DND-41 (cell line): Measurements from ENCODE around the gene TXN.

Experiments used
- ATAC-seq: fragments of 200-7000 bp; cut with Tn5 transposase; 3 replicates; pipeline ENCODE4 v1.9.1; 2021; ENCODE audit warnings: low read depth; ENCODE audit not compliant: insufficient read depth
- DNase-seq: peaks from one replicate; pipeline ENCODE4 v3.0.0-alpha.2; 2020
- H2AFZ ChIP-seq: 2 replicates; pipeline ENCODE4 v1.6.0; 2012; ENCODE audit warnings: low read depth, low read length
- H3K27ac ChIP-seq: 2 replicates; pipeline ENCODE4 v1.5.1; 2012; ENCODE audit warnings: low read length, inconsistent platforms
- H3K27me3 ChIP-seq: fragments of 200-600 bp; sonication (generic); 2 replicates; pipeline ENCODE4 v1.6.0; 2012; ENCODE audit warnings: low read length, mild to moderate bottlenecking, inconsistent platforms; ENCODE audit not compliant: insufficient read depth, poor library complexity
- H3K36me3 ChIP-seq: 2 replicates; pipeline ENCODE4 v1.5.1; 2012; ENCODE audit warnings: low read length, inconsistent platforms; ENCODE audit not compliant: insufficient read depth
- H3K4me1 ChIP-seq: 2 replicates; pipeline ENCODE4 v1.5.1; 2012; ENCODE audit warnings: mild to moderate bottlenecking, low read length; ENCODE audit not compliant: insufficient read depth
- H3K4me2 ChIP-seq: 2 replicates; pipeline ENCODE4 v1.6.0; 2012; ENCODE audit warnings: mild to moderate bottlenecking, moderate library complexity, low read length, inconsistent platforms; ENCODE audit not compliant: insufficient read depth
- H3K4me3 ChIP-seq, 2 experiments: fragments of 200-600 bp in 1 of 2; shearing (Covaris generic) in 1 of 2; 2 replicates each; pipeline ENCODE4 v1.5.1; 2012 to 2016; ENCODE audit warnings: inconsistent platforms in 2 of 2, low read length in 2 of 2, mild to moderate bottlenecking in 2 of 2, low read depth in 1 of 2, moderate library complexity in 1 of 2
- H3K79me2 ChIP-seq: 2 replicates; pipeline ENCODE4 v1.6.0; 2012; ENCODE audit warnings: low read length, inconsistent platforms; ENCODE audit not compliant: insufficient read depth
- H3K9ac ChIP-seq: 2 replicates; pipeline ENCODE4 v1.6.0; 2012; ENCODE audit warnings: low read depth, mild to moderate bottlenecking, inconsistent platforms, low read length, moderate library complexity
- H3K9me3 ChIP-seq: 2 replicates; pipeline ENCODE4 v1.5.1; 2012; ENCODE audit warnings: low read length, moderate library complexity, mild to moderate bottlenecking, inconsistent platforms; ENCODE audit not compliant: insufficient read depth, severe bottlenecking
- H4K20me1 ChIP-seq: 2 replicates; pipeline ENCODE4 v1.6.0; 2012; ENCODE audit warnings: low read length; ENCODE audit not compliant: insufficient read depth
- CTCF ChIP-seq: IDR thresholded peaks from 2 replicates; pipeline ENCODE4 v1.5.1; 2012; ENCODE audit warnings: borderline replicate concordance, low read length, moderate library complexity, mild to moderate bottlenecking; ENCODE audit not compliant: poor library complexity, severe bottlenecking; ENCODE audit errors: extremely low read depth
- EZH2 ChIP-seq: IDR thresholded peaks from 3 replicates; pipeline ENCODE4 v1.6.1; 2012; ENCODE audit warnings: borderline replicate concordance, low read depth, mild to moderate bottlenecking, moderate library complexity, low read length, inconsistent platforms; ENCODE audit not compliant: severe bottlenecking

The TXN gene

GRCh38 chr9:110248361-110248760 lies 7.9 kb downstream of the TXN start:
- no peaks in the 10 kb centered on the region for H3K27me3 ChIP-seq
- no peak overlapping the region for H2AFZ ChIP-seq
- no peaks in the 10 kb centered on the region for H3K9me3 ChIP-seq
- H3K79me2 ChIP-seq, result peaks cover 66% of the 10 kb centered on the region
- no peak for DNase-seq
- peaks cover 15% of the 10 kb centered on the region for H3K4me1 ChIP-seq
- H3K4me3 ChIP-seq, result no peak overlapping the region
- H3K36me3 ChIP-seq, result peaks cover 66% of the 10 kb centered on the region
- H3K9ac ChIP-seq, result no peak overlapping the region
- no peak overlapping the region for H3K27ac ChIP-seq
- no peak for ATAC-seq
- TF ChIP-seq EZH2, result no peak
- no peak for TF ChIP-seq CTCF
- H3K4me2 ChIP-seq, result no peak overlapping the region
- peaks cover 42% of the 10 kb centered on the region for H4K20me1 ChIP-seq

GRCh38 chr9:110246214-110246613 lies 10.1 kb downstream of the TXN start:
- H3K4me2 ChIP-seq, result no peak overlapping the region
- H4K20me1 ChIP-seq, result peaks cover 31% of the 10 kb centered on the region; the same call in 1 of the 2 replicates
- H3K9ac ChIP-seq, result no peak overlapping the region
- TF ChIP-seq EZH2, result no peak
- TF ChIP-seq CTCF, result no peak
- H3K36me3 ChIP-seq, result peaks cover 73% of the 10 kb centered on the region
- H2AFZ ChIP-seq, result no peak overlapping the region
- H3K4me1 ChIP-seq, result no peaks in the 10 kb centered on the region; the same call in 1 of the 2 replicates
- no peak overlapping the region for H3K27ac ChIP-seq
- H3K79me2 ChIP-seq, result peaks cover 44% of the 10 kb centered on the region
- H3K27me3 ChIP-seq, result no peaks in the 10 kb centered on the region
- H3K9me3 ChIP-seq, result no peaks in the 10 kb centered on the region
- ATAC-seq (no peak), DNase-seq (no peak)
- no peak overlapping the region for H3K4me3 ChIP-seq

GRCh38 chr9:110244616-110245015 lies 11.7 kb downstream of the TXN start:
- no peak for DNase-seq
- peaks cover 18% of the 10 kb centered on the region; the same call in 1 of the 2 replicates for H4K20me1 ChIP-seq
- H3K27me3 ChIP-seq, result no peaks in the 10 kb centered on the region
- H3K4me3 ChIP-seq, result no peak overlapping the region
- no peak overlapping the region for H3K27ac ChIP-seq
- peaks cover 28% of the 10 kb centered on the region for H3K79me2 ChIP-seq
- H3K4me2 ChIP-seq, result no peak overlapping the region
- H3K36me3 ChIP-seq, result peaks cover 58% of the 10 kb centered on the region
- no peak for TF ChIP-seq CTCF
- TF ChIP-seq EZH2, result no peak
- H3K4me1 ChIP-seq, result no peaks in the 10 kb centered on the region; the same call in 1 of the 2 replicates
- H3K9me3 ChIP-seq, result no peaks in the 10 kb centered on the region
- no peak overlapping the region for H2AFZ ChIP-seq
- ATAC-seq, result no peak
- no peak overlapping the region for H3K9ac ChIP-seq

GRCh38 chr9:110241858-110242321 lies 14.4 kb downstream of the TXN start:
- Histone ChIP-seq H4K20me1 (peaks cover 7% of the 10 kb centered on the region; the same call in 1 of the 2 replicates), H3K4me1 (no peaks in the 10 kb centered on the region), H3K9ac (no peak overlapping the region), H3K36me3 (peaks cover 35% of the 10 kb centered on the region), H3K79me2 (peaks cover 7% of the 10 kb centered on the region; the same call in 1 of the 2 replicates), H3K4me3 (no peak overlapping the region), H3K27me3 (no peaks in the 10 kb centered on the region), H3K27ac (no peak overlapping the region), H3K4me2 (no peak overlapping the region), H3K9me3 (no peaks in the 10 kb centered on the region), H2AFZ (no peak overlapping the region)
- no peak for TF ChIP-seq EZH2
- no peak for TF ChIP-seq CTCF
- peak; percentile 22; the same call in 1 of the 3 replicates for ATAC-seq
- no peak for DNase-seq
